Hepatocyte (in vitro differentiated cells): Measurements from ENCODE around the gene PAX5. TPM values are rescaled to one million over a fixed set of nuclear protein-coding genes. Genes with fewer than 3 reads are reported as not detected.
A peak's percentile ranks its signal among the peaks of the same experiment; 100 is the strongest.

Experiments used
- DNase-seq: peaks from one replicate; pipeline ENCODE4 v3.0.0-alpha.2; 2016; ENCODE audit warnings: low spot score
- H2AFZ ChIP-seq: fragments of 200-600 bp; sonication (generic); 2 replicates; pipeline ENCODE4 v1.6.0; 2016; ENCODE audit warnings: antibody characterized with exemption, mild to moderate bottlenecking
- H3K27ac ChIP-seq: fragments of 200-600 bp; sonication (generic); 2 replicates; pipeline ENCODE4 v1.5.1; 2016; ENCODE audit warnings: mild to moderate bottlenecking
- H3K27me3 ChIP-seq: fragments of 200-600 bp; sonication (generic); 2 replicates; pipeline ENCODE4 v1.6.1; 2016
- H3K36me3 ChIP-seq: fragments of 200-600 bp; sonication (generic); replicated peaks from 2 replicates; pipeline ENCODE4 v1.5.1; 2016; ENCODE audit warnings: low read depth; ENCODE audit not compliant: insufficient read depth
- H3K4me1 ChIP-seq: fragments of 200-600 bp; sonication (generic); 2 replicates; pipeline ENCODE4 v1.5.1; 2016; ENCODE audit warnings: mild to moderate bottlenecking, moderate library complexity; ENCODE audit not compliant: insufficient read depth
- H3K4me2 ChIP-seq: fragments of 200-600 bp; sonication (generic); 2 replicates; pipeline ENCODE4 v1.6.0; 2016
- H3K4me3 ChIP-seq: fragments of 200-600 bp; sonication (generic); 2 replicates; pipeline ENCODE4 v1.5.1; 2016; ENCODE audit warnings: mild to moderate bottlenecking
- H3K79me2 ChIP-seq: fragments of 200-600 bp; sonication (generic); 2 replicates; pipeline ENCODE4 v1.6.0; 2017; ENCODE audit warnings: mild to moderate bottlenecking
- H3K9me2 ChIP-seq: fragments of 200-600 bp; sonication (generic); replicated peaks from 2 replicates; pipeline ENCODE4 v1.6.0; 2017; ENCODE audit warnings: mild to moderate bottlenecking; ENCODE audit not compliant: insufficient read depth
- H3K9me3 ChIP-seq: fragments of 200-600 bp; sonication (generic); 2 replicates; pipeline ENCODE4 v1.5.1; 2016; ENCODE audit warnings: low read depth, mild to moderate bottlenecking
- H4K20me1 ChIP-seq: fragments of 200-600 bp; sonication (generic); 2 replicates; pipeline ENCODE4 v1.6.0; 2016; ENCODE audit warnings: mild to moderate bottlenecking; ENCODE audit not compliant: insufficient read depth, poor library complexity, severe bottlenecking
- EZH2 ChIP-seq: fragments of 200-600 bp; sonication (generic); IDR thresholded peaks from 2 replicates; pipeline ENCODE4 v1.6.1; 2016; ENCODE audit warnings: antibody characterized with exemption, mild to moderate bottlenecking, borderline replicate concordance
- EZH2phosphoT487 ChIP-seq: fragments of 200-600 bp; sonication (generic); IDR thresholded peaks from one replicate; pipeline ENCODE4 v1.6.1; 2018; ENCODE audit warnings: antibody characterized with exemption, mild to moderate bottlenecking, low read depth, moderate library complexity; ENCODE audit not compliant: unreplicated experiment, severe bottlenecking
- WGBS: methylation state at CpG from one replicate; pipeline ENCODE4 v1.1.6; 2016; ENCODE audit warnings: low lambda C conversion rate; ENCODE audit errors: missing lambda C conversion rate; 5-methylcytosine and 5-hydroxymethylcytosine counted together
- polyA plus RNA-seq: library from polyadenylated mRNA; unstranded; fragments of >200 nt; fragmentation: Nextera tagmentation; extraction: Ambion mirVana; gene quantifications from 2 replicates; pipeline ENCODE4 v1.2.1, GENCODE V29; 2016
- total RNA-seq: library from RNA; depleted of rRNA; stranded (reverse); fragments of >200 nt; gene quantifications from 2 replicates; pipeline ENCODE4 v1.2.3, GENCODE V29; 2014
- TF ChIP-seq, protein P1 (sequence below): fragments of 200-600 bp; sonication (generic); IDR thresholded peaks from 2 replicates; pipeline ENCODE4 v1.5.1; 2016; ENCODE audit warnings: antibody characterized with exemption, mild to moderate bottlenecking; ENCODE audit not compliant: poor library complexity

PAX5 gene
- total and polyA plus RNA-seq, 2 experiments from 2014 or later, result not detected

DNA sequence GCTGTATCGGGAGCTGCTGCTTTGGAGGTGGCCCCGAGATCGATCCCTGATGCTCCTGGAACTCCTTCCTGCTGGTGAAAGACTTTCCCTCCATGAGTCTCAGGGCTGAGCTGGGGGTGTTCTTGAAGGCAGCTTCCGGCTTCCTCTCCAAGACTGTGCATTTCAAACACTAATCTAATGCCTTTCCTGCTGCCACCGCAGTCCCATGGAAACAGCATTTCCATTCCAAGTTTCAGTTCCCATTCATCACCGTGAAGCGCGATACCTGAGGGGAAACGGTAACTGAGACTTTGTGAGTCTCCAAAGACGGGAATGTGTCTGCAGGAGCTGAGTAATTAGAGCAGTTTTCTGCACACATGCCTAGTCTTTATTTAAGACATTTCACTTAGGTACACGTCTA lies 230.1 kb downstream of the PAX5 start:
- TF ChIP-seq EZH2 (no peak), EZH2phosphoT487 (no peak)
- TF ChIP-seq, protein P1, sequence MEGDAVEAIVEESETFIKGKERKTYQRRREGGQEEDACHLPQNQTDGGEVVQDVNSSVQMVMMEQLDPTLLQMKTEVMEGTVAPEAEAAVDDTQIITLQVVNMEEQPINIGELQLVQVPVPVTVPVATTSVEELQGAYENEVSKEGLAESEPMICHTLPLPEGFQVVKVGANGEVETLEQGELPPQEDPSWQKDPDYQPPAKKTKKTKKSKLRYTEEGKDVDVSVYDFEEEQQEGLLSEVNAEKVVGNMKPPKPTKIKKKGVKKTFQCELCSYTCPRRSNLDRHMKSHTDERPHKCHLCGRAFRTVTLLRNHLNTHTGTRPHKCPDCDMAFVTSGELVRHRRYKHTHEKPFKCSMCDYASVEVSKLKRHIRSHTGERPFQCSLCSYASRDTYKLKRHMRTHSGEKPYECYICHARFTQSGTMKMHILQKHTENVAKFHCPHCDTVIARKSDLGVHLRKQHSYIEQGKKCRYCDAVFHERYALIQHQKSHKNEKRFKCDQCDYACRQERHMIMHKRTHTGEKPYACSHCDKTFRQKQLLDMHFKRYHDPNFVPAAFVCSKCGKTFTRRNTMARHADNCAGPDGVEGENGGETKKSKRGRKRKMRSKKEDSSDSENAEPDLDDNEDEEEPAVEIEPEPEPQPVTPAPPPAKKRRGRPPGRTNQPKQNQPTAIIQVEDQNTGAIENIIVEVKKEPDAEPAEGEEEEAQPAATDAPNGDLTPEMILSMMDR, result no peak
- H3K27me3 ChIP-seq, result peaks cover 14% of the 10 kb centered on the region

GRCh38 chr9:36802201-36802920 lies 231.7 kb downstream of the PAX5 start:
- peak overlapping the region; percentile 29 for H3K4me2 ChIP-seq
- no peaks in the 10 kb centered on the region for H4K20me1 ChIP-seq
- H2AFZ ChIP-seq, result no peak overlapping the region
- no peaks in the 10 kb centered on the region for H3K4me1 ChIP-seq
- DNase-seq, result no peak
- no peak for TF ChIP-seq EZH2
- no peak for TF ChIP-seq EZH2phosphoT487
- TF ChIP-seq, protein P1, result no peak
- no peaks in the 10 kb centered on the region for H3K79me2 ChIP-seq
- no peaks in the 10 kb centered on the region for H3K9me3 ChIP-seq
- no peaks in the 10 kb centered on the region for H3K9me2 ChIP-seq
- H3K4me3 ChIP-seq, result no peak overlapping the region
- WGBS, result 56% methylated on average over 15 of the region's 15 CpGs
- peaks cover 14% of the 10 kb centered on the region for H3K27me3 ChIP-seq
- no peaks in the 10 kb centered on the region for H3K36me3 ChIP-seq
- no peak overlapping the region for H3K27ac ChIP-seq

More for the DNA sequence above, 230.1 kb downstream of the PAX5 start:
- 81% methylated on average over 11 of the region's 11 CpGs for WGBS
- no peaks in the 10 kb centered on the region for H3K9me2 ChIP-seq
- H3K4me3 ChIP-seq, result no peak overlapping the region
- H3K36me3 ChIP-seq, result no peaks in the 10 kb centered on the region
- DNase-seq, result no peak
- no peaks in the 10 kb centered on the region for H3K9me3 ChIP-seq
- no peak overlapping the region for H3K27ac ChIP-seq
- H3K79me2 ChIP-seq, result no peaks in the 10 kb centered on the region
- no peak overlapping the region for H2AFZ ChIP-seq
- H4K20me1 ChIP-seq, result no peaks in the 10 kb centered on the region
- no peak overlapping the region for H3K4me2 ChIP-seq
- no peaks in the 10 kb centered on the region for H3K4me1 ChIP-seq

- peaks cover 14% of the 10 kb centered on the region for H3K27me3 ChIP-seq
- TF ChIP-seq EZH2 (no peak), EZH2phosphoT487 (no peak)
- TF ChIP-seq, protein P1, result no peak
Measured at GRCh38 chr9:36800455-36800854, 233.6 kb downstream of the PAX5 start.

More at GRCh38 chr9:36800455-36800854, 233.6 kb downstream of the PAX5 start:
- DNase-seq, result no peak
- no peak overlapping the region for H3K4me3 ChIP-seq
- 75% methylated on average over 3 of the region's 3 CpGs for WGBS
- no peak overlapping the region for H2AFZ ChIP-seq
- no peaks in the 10 kb centered on the region for H3K36me3 ChIP-seq
- no peak overlapping the region for H3K4me2 ChIP-seq
- H3K4me1 ChIP-seq, result no peaks in the 10 kb centered on the region
- no peaks in the 10 kb centered on the region for H3K9me2 ChIP-seq
- H3K9me3 ChIP-seq, result no peaks in the 10 kb centered on the region
- no peak overlapping the region for H3K27ac ChIP-seq
- H3K79me2 ChIP-seq, result no peaks in the 10 kb centered on the region
- no peaks in the 10 kb centered on the region for H4K20me1 ChIP-seq
